Activated T-cell treated with anti-CD3 and anti-CD28 coated beads, Interleukin-2, amount 50 U/mL, for 48 hours (primary cell): Measurements from ENCODE around the gene PRSS53.
A peak's percentile ranks its signal among the peaks of the same experiment; 100 is the strongest.

Experiments
- DNase-seq, 2 experiments: peaks; one replicate each; pipeline ENCODE4 v3.0.0-alpha.2; 2020

PRSS53 gene

DNA sequence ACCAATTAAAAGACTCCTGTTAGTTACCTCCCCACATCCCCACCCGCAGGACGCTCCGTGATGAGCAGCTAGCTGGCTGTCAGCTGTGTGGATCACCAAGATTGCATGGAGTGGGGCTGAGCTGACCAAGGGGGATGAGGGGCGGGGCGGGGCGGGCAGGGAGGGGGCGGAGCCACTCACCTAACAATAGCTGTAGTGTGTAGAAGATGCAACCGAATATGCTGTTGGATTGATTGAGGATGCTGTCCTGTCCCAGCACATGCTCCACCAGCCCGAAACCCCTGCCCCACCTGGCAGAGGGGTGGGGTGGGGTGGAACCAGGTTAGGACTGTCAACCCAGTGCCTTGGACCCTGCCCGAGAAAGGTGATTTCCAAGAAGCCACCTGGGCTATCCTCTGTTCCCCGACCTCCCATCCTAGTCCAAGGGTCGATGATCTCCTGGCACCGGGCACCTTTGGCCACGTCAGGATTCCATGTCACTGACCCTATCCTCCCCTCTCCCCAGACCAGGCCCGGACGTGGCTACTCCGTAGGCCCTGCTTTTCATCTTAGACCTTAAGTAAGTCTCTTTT is 4.5 kb upstream of the PRSS53 start:
- DNase-seq: no peak

GRCh38 chr16:31092330-31092729 is 3.6 kb upstream of the PRSS53 start:
- DNase-seq: no peak

DNA sequence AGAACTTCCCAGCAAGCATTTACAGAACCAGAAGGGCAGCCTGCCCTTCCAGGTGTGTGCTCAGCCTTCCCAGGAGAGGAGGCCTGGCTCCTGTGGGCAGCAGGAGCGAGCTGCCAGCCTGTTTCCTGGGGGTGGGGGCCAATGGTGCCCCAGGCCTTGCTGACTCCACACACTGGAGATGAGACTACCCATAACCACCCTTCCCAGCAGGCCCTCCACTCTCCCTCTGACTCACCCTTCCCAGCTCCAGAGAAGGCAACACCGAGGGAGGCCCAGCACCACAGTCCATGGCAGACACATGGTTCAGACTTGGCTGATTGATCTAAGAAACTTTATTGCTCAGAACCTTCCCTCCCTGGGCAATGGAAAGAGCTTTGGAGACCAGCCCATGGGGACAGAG is 1.8 kb upstream of the PRSS53 start:
- no peak for DNase-seq

- DNase-seq: no peak
Observed at GRCh38 chr16:31089199-31089598, 456 bp upstream of the PRSS53 start.

GRCh38 chr16:31087971-31088370 is 772 bp downstream of the PRSS53 start:
- DNase-seq: no peak

DNA sequence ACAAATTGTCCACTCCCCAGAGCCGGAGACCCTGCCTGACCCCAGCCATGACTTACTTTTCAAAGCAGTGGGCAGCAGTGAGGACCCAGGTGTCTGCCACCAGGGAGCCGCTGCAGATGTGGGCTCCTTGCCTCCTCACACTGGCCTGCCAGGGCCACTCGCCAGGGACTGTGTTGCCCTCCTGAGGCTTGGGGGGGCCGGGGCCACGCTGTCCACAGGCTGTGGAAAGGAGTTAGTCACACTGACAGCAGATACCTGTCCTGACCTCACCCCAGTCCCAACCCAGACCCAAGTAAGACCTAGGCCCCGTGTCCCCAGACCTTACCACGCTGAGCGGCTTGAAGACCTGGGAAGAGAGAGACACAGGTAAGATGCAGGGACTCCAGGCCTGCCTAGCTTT is 1.3 kb downstream of the PRSS53 start:
- no peak for DNase-seq

- DNase-seq: no peak
Observed at GRCh38 chr16:31086629-31086906, 2.2 kb downstream of the PRSS53 start.

DNA sequence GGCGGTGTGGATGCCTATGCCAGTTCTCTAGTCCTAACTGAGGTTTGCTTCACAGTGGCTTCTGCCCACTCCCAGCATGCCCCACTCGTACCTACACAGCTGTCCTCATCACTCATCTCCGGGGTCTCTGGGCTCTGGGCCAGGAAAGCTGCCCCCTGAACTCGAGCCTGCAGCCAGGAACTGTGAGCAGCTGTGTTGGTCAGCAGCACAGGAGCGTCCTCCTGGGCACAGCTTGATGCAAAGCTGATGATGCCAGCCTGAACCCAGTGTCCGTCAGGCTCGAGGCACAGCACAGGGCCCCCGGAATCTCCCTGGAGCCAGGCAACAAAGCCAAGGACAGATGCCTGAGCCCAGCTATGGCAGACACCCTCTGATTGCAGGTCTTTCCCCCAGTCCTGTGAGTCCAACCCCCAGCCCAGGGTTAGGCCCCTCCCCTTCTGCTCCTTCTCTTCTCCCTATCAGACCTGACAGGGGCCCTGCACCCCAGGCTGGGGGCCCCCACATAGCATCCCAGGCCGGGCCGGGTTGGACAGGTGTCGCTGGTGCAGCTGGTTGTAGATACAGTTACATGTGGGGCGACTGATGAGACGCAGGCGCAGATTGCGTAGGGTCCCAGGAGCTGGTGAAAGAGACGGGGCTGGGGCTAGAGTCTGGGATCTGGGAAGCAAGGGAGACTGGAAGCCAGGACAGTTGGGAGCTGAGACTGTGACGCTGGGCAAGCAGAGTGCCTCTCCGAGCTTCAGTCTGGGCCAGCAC is 2.7 kb downstream of the PRSS53 start:
- DNase-seq: no peak

DNA sequence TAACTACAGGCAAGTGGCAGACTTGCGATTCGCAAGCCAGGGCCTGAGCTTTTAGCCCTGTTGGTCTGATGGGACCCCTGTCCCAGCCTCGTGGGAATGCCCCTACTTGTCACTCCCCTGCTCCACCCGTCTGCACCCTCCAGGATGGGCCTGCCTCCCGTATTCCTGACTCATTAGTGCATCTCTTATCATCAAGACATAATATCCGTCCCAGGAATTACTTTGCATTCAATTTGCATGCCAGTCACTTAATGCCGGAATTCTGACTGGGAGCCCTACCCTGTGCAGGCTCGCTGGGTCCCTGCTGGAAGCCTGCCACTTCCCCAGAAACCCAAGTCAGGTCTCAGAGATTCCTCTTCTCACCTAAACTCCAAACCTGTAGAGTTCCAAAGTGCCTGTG is 3.3 kb downstream of the PRSS53 start:
- peak in 1 of 2 experiments; percentile 17 for DNase-seq

DNA sequence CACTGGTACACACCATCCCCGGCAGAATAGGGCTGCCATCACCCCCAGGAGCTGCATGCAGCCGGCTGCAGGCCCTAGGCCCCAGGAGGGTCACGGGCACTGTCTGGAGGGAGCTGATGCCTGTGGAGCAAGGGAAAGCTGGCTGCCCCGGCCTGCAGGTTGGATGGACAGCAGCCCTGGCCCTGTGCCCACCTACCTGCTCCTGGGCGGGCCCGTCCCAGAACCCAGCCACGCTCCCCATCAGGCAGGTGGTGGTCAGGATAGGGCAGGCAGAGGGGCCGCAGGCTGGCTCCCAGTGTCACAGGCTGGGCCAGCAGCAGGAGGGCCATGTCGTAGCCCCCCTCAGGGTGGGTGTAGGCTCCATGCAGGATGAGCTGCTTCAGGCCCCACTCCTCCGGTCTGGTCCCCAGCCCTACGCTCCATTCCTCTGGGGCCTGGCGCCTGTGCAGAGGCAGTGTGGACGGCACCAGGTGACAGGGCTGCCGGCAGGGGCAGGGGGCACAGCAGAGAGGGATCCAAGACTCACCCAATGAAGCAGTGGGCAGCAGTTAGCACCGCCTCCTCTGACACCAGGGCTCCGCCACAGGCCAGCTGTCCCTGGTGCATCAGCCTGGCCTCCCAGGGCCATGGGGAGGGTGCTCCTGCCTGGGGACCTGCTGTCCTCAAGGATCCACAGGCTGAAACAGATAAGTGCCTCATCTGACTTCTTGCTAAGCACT is 4.0 kb downstream of the PRSS53 start:
- DNase-seq: peak in 1 of 2 experiments; percentile 17

GRCh38 chr16:31083981-31084380 is 4.8 kb downstream of the PRSS53 start:
- DNase-seq: peak in 1 of 2 experiments; percentile 18

DNA sequence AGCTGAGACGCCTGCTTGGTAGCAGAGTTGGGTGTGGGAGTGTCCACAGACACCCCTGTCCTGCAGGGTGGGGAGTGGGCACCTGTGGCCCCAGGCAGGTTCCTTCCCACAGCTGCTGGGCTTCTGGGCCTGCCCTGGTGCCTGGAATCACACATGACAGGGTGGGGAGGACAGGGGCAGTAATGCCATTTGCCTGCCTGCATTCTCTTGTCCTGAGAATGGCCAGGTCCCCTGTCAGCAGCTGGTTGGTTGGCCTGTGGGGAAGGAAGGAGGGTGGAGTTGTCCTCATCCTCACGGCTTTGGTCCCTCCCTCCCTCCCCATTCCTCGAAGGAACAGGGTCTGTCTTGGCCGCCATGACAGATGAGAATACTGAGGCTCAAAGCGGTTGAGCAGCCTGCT is 5.2 kb downstream of the PRSS53 start:
- peak in 1 of 2 experiments; percentile 17 for DNase-seq

DNA sequence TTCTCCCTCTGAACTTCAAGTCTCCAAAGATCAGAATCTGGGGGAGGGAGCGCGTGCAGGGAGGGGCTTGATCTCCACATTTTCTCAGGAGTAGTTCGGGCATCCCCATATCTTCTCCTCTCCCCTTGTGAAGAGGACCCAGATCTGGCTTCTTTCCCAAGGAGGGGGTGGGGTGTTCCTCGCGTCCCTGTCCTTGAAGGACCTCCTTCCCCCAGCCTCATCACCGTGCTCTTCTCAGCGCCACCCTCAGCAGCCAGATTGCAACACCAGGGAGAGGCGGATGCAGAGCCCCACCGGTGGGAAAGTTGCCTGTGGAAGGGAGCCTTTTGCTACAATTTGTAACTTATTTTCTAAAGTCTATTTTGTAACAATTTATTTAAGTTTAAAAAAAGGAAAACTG is 5.7 kb downstream of the PRSS53 start:
- DNase-seq: no peak

- peak in 1 of 2 experiments; percentile 16 for DNase-seq
Observed at GRCh38 chr16:31082368-31083045, 6.2 kb downstream of the PRSS53 start.

DNA sequence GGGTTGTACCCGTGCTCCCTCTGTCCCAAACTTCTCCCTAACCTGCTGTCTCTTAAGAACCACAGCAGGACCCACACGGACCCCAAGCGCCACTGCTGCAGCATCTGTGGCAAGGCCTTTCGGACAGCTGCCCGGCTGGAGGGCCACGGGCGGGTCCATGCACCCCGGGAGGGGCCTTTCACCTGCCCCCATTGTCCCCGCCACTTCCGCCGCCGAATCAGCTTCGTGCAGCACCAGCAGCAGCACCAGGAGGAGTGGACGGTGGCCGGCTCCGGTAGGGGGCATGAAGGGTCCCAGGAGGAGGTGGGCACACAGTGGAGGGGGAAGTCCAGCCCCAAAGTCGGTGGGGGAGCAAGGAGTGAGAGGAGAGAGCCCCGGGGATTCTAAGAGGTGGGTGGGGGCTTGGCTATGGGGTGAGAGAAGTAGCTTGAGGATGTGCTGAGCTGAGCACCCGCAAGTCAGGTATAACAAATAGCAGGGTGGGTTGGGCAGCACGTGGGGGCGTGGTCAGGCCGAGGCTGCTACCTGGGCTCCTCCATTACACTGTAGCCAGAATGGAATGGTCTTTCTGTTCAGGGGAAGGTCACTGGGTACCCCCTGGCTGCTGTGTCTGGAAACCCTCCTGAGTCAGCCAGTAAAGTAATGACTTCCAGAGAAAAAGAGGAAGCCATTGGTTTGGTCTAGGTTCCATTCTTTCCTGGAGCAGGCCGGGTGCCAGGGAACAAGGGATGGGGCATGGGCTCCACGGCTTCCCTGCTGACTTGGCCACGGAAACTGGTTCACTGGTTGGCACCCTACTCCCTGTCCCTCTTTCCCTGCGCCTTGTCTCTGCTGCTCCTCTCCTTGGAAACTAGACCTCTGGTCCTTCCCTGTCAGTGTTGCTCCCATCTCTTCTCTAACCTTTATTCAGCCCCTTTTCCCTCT is 7.1 kb downstream of the PRSS53 start:
- peak in 1 of 2 experiments; percentile 20 for DNase-seq

DNA sequence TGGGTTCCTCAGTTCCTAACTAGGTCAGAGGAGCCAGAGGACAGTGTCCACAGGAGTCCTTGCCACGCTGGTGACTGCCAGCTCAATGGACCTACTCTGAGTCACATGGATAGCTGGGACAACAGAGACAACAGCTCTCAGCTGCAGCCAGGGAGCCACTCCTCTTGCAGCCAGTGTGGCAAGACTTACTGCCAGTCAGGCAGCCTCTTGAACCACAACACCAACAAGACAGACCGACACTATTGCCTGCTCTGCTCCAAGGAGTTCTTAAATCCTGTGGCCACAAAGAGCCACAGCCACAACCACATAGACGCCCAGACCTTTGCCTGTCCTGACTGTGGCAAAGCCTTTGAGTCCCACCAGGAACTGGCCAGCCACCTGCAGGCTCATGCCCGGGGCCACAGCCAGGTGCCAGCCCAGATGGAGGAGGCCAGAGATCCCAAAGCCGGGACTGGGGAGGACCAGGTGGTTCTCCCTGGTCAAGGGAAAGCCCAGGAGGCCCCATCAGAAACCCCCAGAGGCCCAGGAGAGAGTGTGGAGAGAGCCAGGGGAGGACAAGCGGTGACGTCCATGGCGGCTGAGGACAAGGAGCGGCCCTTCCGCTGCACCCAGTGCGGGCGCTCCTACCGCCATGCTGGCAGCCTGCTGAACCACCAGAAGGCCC is 7.9 kb downstream of the PRSS53 start:
- DNase-seq: no peak

DNA sequence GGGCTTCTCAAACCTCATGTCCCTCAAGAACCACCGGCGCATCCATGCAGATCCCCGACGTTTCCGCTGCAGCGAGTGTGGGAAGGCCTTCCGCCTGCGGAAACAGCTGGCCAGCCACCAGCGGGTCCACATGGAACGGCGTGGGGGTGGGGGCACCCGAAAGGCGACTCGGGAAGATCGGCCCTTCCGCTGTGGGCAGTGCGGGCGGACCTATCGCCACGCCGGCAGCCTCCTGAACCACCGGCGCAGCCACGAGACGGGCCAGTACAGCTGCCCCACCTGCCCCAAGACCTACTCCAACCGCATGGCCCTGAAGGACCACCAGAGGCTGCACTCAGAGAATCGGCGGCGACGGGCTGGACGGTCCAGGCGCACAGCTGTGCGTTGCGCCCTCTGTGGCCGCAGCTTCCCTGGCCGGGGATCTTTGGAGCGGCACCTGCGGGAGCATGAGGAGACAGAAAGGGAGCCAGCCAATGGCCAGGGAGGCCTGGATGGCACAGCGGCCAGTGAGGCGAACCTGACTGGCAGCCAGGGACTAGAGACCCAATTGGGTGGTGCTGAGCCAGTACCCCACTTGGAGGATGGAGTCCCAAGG is 8.6 kb downstream of the PRSS53 start:
- no peak for DNase-seq

DNA sequence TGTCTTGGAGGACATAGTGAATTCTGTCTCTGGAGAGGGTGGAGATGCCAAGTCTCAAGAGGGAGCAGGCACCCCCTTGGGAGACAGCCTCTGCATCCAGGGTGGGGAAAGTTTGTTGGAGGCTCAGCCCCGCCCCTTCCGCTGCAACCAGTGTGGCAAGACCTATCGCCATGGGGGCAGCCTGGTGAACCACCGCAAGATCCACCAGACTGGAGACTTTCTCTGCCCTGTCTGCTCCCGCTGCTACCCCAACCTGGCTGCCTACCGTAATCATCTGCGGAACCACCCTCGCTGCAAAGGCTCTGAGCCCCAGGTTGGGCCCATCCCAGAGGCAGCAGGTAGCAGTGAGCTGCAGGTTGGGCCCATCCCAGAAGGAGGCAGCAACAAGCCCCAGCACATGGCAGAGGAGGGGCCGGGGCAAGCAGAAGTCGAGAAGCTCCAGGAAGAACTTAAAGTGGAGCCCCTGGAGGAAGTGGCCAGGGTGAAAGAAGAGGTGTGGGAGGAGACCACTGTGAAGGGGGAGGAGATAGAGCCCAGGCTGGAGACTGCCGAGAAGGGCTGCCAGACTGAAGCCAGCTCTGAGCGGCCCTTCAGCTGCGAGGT is 9.3 kb downstream of the PRSS53 start:
- no peak for DNase-seq

GRCh38 chr16:31078597-31079341 is 10.0 kb downstream of the PRSS53 start:
- no peak for DNase-seq
